ENCODE data around the gene NOC4L.

DNA sequence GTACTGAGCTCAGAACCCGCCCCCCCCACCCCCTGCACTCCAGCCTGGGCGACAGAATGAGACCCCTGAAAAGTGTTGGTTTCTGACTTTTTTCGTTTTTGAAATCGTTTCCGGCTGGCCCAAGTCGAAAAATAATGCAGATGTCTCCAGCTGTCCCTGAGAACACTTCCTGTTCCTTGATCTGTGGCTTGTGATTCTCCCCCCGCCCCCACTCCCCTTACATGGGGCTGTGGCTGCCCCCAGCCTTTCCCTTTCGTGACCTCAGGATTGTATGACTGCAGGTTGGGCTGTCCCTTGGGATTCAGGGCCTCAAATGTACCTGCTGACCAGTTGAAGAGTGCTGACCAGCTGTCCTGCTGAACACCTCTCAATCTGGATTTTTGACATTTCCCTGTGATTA is 34.1 kb downstream of the NOC4L start:
- TF ChIP-seq CTCF (IDR thresholded peaks at IDR 0.05; ENCODE audit: insufficient read depth, low read length, poor library complexity, severe bottlenecking) (no peak), EZH2phosphoT487 (conservative IDR thresholded peaks at IDR 0.05; ENCODE audit: low read length) (no peak)

Data from SU-DHL-6 (cell line).